NOMO-1 (cell line): ENCODE data around the gene PDZD2.
"Not testable (repeated sequence)": the region's sequence is repeated elsewhere in the genome, so short reads cannot be mapped to it uniquely, and the experiment has no call there.

ENCODE experiments used
- DNase-seq, 2 experiments: peaks; one replicate each; lab custom pipeline; 2025; ENCODE audit not compliant: unreplicated experiment in 2 of 2; lab: John Stamatoyannopoulos, UW

Gene PDZD2

GRCh38 chr5:31638748-31639418 is at the start of gene PDZD2:
Gene PDZD2 (plus strand): TSS chr5:31639131.
- DNase-seq: peak; percentile 70 to 73

- DNase-seq: no peak
Measured at GRCh38 chr5:31593665-31594064, 45.3 kb upstream of the PDZD2 start.

- no peak for DNase-seq
Measured at GRCh38 chr5:31596354-31596753, 42.6 kb upstream of the PDZD2 start.

- DNase-seq: peak; percentile 52 to 89
Measured at GRCh38 chr5:31598640-31599611, 40.0 kb upstream of the PDZD2 start.

GRCh38 chr5:31602305-31602704 is 36.6 kb upstream of the PDZD2 start:
- DNase-seq: not testable (repeated sequence)

- DNase-seq: no peak
Measured at GRCh38 chr5:31604240-31604639, 34.7 kb upstream of the PDZD2 start.

- no peak for DNase-seq
Measured at GRCh38 chr5:31604644-31605043, 34.3 kb upstream of the PDZD2 start.

GRCh38 chr5:31605920-31606319 is 33.0 kb upstream of the PDZD2 start:
- DNase-seq: no peak

- DNase-seq: no peak
Measured at GRCh38 chr5:31607546-31607945, 31.4 kb upstream of the PDZD2 start.

- DNase-seq: no peak
Measured at GRCh38 chr5:31611002-31611401, 27.9 kb upstream of the PDZD2 start.

GRCh38 chr5:31613651-31614050 is 25.3 kb upstream of the PDZD2 start:
- no peak for DNase-seq

GRCh38 chr5:31614151-31615020 is 24.5 kb upstream of the PDZD2 start:
- no peak for DNase-seq

- no peak for DNase-seq
Measured at GRCh38 chr5:31617867-31618266, 21.1 kb upstream of the PDZD2 start.

GRCh38 chr5:31620026-31620425 is 18.9 kb upstream of the PDZD2 start:
- no peak for DNase-seq

GRCh38 chr5:31623249-31623648 is 15.7 kb upstream of the PDZD2 start:
- DNase-seq: no peak

GRCh38 chr5:31625394-31625793 is 13.5 kb upstream of the PDZD2 start:
- DNase-seq: no peak

- DNase-seq: no peak
Measured at GRCh38 chr5:31626156-31626555, 12.8 kb upstream of the PDZD2 start.

GRCh38 chr5:31626604-31627234 is 12.2 kb upstream of the PDZD2 start:
- DNase-seq: no peak

- no peak for DNase-seq
Measured at GRCh38 chr5:31630931-31631330, 8.0 kb upstream of the PDZD2 start.

- no peak for DNase-seq
Measured at GRCh38 chr5:31632460-31632859, 6.5 kb upstream of the PDZD2 start.
